NT2/D1 (cell line): Measurements from ENCODE around the gene ZIM2.

Experiments used
- YY1 ChIP-seq: IDR thresholded peaks from 2 replicates; pipeline ENCODE4 v1.6.1; 2011; ENCODE audit not compliant: insufficient read length, insufficient read depth
- ZNF274 ChIP-seq: IDR thresholded peaks from 2 replicates; pipeline ENCODE4 v1.6.1; 2011; ENCODE audit warnings: mild to moderate bottlenecking, low read depth, low read length

DNA sequence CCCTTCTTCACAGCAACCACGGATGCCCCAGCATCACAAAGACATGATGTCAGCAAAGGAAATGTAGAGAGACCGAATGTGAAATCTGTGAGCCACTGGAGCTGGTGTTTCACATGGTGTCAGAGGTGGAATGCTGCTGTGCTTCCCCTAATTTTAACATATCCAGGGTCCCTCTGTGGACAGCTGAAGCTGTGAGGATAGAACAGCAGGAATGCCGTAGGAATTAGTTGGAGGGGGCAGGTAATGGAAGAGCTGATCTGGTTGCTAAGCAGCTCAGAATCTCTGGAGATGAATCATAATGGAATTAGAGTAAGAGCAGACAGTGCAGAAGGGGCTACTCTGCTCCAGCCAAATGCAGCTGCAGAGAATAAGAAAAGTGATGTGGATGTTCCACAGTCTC, 100.0 kb downstream of the ZIM2 start:
- TF ChIP-seq ZNF274 (no peak), YY1 (no peak)
